Thyroid gland (tissue), 4 donors: ENCODE data around the gene CTBP1.

ENCODE experiments used
- POLR2A ChIP-seq, 2 donors: fragments of 450-650 bp; IDR thresholded peaks; one replicate each; pipeline ENCODE4 v1.6.1; 2017; ENCODE audit warnings: antibody characterized with exemption in 2 of 2, mild to moderate bottlenecking in 2 of 2, moderate library complexity in 1 of 2
- TF ChIP-seq, protein P1 (sequence below), 6 experiments: fragments of 200-600 bp in 3 of 6; fragments of 450-650 bp in 3 of 6; sonication (generic) in 3 of 6; IDR thresholded peaks; one replicate each; pipeline ENCODE4 v1.5.1; 2016 to 2019; ENCODE audit warnings: antibody characterized with exemption in 6 of 6, mild to moderate bottlenecking in 2 of 6, inconsistent platforms in 1 of 6, moderate library complexity in 1 of 6

DNA sequence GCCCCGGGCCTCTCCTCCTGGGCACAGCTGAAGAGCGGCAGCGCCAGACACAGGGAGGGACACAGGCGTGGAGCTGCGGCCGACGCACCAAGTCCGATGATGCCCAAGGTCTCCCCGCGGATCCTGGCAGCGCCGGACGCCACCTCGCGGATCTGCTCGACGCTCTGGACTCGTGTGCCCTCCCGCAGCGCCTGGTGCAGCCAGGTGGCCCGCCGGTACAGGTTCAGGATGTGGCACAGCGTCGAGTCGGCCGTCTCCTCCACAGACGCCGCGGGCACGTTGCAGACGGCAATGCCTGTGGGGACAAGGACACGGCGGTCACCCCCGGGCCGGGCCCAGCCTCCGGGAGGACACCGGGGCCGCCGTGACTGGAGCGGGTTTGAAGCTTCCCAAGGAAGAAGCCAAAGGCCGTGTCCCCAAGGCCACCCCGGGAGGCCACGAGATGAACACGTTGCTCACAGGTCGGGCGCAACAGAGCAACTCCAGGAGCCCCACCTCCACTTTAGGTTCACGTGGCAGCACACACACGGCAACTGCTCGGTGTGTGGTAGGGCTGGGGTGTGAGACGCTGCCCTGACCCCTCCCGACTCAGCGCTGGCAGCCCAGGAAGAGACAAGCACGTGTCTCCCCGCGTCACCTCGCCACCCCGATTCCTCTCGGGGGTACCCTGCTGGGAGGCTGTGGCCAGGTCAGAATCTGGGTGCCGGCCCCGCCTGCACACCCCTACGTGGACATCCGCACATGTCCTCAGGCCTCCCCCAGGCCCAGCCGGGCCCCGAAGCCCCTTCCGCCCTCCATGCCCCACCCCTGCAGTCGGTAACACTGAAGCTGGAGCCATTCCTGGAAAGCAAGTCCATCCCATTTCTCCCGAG is 23.4 kb downstream of the CTBP1 start:
- TF ChIP-seq POLR2A (IDR thresholded peaks at IDR 0.05) = no peak
- TF ChIP-seq, protein P1, sequence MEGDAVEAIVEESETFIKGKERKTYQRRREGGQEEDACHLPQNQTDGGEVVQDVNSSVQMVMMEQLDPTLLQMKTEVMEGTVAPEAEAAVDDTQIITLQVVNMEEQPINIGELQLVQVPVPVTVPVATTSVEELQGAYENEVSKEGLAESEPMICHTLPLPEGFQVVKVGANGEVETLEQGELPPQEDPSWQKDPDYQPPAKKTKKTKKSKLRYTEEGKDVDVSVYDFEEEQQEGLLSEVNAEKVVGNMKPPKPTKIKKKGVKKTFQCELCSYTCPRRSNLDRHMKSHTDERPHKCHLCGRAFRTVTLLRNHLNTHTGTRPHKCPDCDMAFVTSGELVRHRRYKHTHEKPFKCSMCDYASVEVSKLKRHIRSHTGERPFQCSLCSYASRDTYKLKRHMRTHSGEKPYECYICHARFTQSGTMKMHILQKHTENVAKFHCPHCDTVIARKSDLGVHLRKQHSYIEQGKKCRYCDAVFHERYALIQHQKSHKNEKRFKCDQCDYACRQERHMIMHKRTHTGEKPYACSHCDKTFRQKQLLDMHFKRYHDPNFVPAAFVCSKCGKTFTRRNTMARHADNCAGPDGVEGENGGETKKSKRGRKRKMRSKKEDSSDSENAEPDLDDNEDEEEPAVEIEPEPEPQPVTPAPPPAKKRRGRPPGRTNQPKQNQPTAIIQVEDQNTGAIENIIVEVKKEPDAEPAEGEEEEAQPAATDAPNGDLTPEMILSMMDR (IDR thresholded peaks at IDR 0.05) = no peak
